GM12892 (cell line): ENCODE data around the gene FBN1.

ENCODE experiments used
- POLR2AphosphoS5 ChIP-seq: IDR thresholded peaks from 2 replicates; pipeline ENCODE4 v1.6.1; 2011; ENCODE audit warnings: low read depth, low read length, control low read depth
- TAF1 ChIP-seq: IDR thresholded peaks from 2 replicates; pipeline ENCODE4 v1.6.1; 2011; ENCODE audit warnings: low read depth, mild to moderate bottlenecking, control low read depth, low read length, borderline replicate concordance

DNA sequence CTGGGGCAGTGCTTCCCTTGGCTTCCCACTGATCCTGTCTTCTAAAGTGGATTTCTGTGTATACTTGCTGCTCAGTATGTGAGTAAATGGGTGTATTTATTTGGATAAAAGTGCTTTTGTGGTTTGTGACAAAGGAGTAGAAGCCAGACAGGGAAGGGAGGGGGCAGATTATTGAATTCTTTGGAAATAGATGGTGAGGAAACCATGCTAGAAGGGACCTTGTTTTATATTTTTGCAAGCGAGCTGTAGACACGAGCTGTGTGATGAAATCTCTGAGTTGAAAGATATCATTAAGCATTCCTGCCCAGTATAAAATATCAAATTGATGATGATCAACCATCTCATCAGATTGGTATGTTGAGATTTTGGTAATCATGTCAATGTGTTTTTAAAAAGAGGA is 245.4 kb downstream of the FBN1 start:
- no peak for TF ChIP-seq POLR2AphosphoS5
- no peak for TF ChIP-seq TAF1
